Measurements from ENCODE around the gene SAMD10.

DNA sequence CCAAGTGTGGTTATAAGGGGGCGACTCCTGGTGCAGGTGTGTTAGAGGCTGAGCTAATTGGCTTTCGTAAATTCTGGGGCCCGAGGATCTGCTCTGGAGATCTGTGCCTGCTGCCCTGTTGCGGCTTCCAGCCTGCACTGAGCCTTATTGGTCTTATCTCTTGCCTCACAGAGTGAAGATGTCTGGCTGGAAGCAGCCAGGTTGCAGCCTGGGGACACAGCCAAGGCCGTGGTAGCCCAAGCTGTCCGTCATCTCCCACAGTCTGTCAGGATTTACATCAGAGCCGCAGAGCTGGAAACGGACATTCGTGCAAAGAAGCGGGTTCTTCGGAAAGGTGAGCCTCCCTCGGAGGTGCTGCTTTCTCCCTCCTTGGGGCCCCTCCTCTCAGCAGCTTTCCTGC is 21.5 kb upstream of the SAMD10 start:
- TF ChIP-seq, protein P1, sequence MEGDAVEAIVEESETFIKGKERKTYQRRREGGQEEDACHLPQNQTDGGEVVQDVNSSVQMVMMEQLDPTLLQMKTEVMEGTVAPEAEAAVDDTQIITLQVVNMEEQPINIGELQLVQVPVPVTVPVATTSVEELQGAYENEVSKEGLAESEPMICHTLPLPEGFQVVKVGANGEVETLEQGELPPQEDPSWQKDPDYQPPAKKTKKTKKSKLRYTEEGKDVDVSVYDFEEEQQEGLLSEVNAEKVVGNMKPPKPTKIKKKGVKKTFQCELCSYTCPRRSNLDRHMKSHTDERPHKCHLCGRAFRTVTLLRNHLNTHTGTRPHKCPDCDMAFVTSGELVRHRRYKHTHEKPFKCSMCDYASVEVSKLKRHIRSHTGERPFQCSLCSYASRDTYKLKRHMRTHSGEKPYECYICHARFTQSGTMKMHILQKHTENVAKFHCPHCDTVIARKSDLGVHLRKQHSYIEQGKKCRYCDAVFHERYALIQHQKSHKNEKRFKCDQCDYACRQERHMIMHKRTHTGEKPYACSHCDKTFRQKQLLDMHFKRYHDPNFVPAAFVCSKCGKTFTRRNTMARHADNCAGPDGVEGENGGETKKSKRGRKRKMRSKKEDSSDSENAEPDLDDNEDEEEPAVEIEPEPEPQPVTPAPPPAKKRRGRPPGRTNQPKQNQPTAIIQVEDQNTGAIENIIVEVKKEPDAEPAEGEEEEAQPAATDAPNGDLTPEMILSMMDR (IDR thresholded peaks at IDR 0.05), result no peak
- TF ChIP-seq POLR2A (IDR thresholded peaks at IDR 0.05), result no peak

Data from esophagus squamous epithelium (tissue), 4 donors.